HTERT RPE-1 (cell line): ENCODE measurements around the gene CCBE1.
"Not testable (repeated sequence)": the region's sequence is repeated elsewhere in the genome, so short reads cannot be mapped to it uniquely, and the experiment has no call there.

Experiments used
- in situ Hi-C: fragments of 300-500 bp; cut with MboI; formaldehyde crosslinking; loops from 4 replicates; pipeline ENCODE4 v1.14.3; 2020; ENCODE audit warnings: low sequenced_read_pairs

The CCBE1 gene

DNA sequence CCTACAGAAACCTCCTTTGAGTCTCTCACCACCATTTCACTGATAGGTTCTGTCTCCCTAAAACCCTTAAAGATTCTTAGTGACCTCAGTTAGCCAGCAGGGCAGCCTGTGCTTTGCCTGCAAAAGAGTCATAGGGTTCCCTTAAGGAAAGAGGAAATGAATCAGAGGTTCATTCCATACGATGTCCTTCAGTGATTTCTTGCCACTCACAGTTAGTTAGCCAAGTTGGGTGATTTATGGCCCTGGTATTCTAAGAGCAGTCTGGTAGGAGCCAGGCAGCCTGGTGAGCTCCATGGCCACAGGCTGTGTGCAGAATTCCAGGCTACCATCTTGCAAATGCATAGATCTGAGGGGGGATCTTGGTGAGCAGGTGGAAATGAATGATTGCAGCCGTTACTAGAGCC is 18.7 kb upstream of the CCBE1 start:
- in situ Hi-C loops: no loop called here

DNA sequence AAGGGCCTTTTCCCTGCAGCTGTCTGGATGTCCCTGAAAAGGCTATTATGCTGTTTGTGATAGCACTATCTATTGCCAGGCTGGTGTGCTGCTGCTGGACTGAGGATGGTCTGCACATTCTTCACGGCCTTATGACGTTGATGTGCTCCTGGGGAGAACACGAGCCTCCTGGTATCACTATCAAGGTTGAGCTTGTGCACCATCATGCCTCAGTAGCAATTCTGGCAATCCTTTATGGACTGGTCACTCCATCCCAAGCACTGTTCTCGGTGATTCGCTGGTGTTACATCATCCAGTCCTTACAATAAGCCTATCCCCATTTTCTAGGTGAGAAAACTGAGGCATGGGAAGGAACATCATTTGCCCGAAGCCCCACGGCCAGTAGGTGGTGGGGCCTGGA is 18.2 kb upstream of the CCBE1 start:
- in situ Hi-C loops: no loop called here

- in situ Hi-C loops: not testable (repeated sequence)
Observed at GRCh38 chr18:59714096-59714495, 16.9 kb upstream of the CCBE1 start.

- in situ Hi-C loops: no loop called here
Observed at GRCh38 chr18:59712311-59712710, 15.1 kb upstream of the CCBE1 start.

GRCh38 chr18:59708988-59709387 is 11.8 kb upstream of the CCBE1 start:
- in situ Hi-C loops: no loop called here

DNA sequence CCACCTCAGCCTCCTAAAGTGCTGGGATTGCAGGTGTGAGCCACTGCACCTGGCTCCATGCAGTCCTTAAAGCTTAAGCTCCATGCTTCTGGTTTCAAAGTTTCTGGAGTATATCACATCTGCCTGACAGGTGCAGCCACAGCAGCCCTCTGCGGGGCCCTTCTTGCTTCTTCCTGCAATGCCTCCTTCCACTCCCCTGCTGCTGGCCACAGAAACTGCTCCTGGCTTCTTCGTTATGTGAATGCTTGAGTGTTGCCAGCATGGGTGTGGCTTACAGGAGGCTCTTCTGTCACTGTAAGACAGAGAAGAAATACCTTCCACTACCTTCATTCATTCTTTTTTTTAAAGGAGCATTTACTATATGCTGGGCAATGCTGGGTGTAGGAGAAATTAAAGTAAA is 10.1 kb upstream of the CCBE1 start:
- in situ Hi-C loops: no loop called here

DNA sequence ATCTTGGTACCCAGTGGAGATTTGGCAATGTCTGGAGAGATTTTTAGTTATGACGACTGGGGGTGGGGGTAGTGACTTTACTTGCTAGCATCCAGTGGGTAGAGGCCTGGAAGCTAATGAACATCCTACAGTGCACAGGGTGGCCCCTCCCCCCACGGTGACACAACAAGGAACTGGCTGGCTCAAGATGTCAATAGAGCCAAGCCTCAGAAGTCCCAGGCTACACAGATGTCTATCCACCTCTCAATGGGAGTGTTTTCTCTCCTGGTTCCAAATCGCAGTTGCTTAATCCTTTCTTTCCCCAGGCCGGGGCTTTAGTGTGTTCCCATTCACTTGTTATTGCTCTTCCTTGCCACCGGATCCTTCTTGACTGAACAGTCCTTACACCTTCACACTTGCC is 9.3 kb upstream of the CCBE1 start:
- in situ Hi-C loops: no loop called here

- in situ Hi-C loops: no loop called here
Observed at GRCh38 chr18:59705145-59705544, 7.9 kb upstream of the CCBE1 start.

DNA sequence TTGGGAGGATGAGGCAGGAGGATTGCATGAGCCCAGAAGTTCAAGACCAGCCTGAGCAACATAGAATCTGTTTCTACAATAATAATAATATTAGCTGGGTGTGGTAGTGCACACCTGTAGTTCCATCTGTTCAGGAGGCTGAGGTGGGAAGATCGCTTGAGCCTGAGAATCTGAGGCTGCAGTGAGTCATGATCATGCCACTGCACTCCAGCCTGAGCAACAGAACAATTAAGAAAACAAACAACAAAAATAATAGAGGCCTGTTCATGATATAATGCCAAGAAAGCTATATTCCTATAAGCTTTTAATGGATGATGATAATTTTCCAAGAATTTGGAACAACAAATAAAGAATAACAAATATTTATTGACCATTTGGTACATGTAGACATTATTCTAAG is 6.9 kb upstream of the CCBE1 start:
- in situ Hi-C loops: no loop called here

GRCh38 chr18:59701272-59701671 is 4.0 kb upstream of the CCBE1 start:
- in situ Hi-C loops: no loop called here

- in situ Hi-C loops: no loop called here
Observed at GRCh38 chr18:59700535-59700967, 3.3 kb upstream of the CCBE1 start.

GRCh38 chr18:59699750-59700534 is 2.7 kb upstream of the CCBE1 start:
- in situ Hi-C loops: no loop called here

DNA sequence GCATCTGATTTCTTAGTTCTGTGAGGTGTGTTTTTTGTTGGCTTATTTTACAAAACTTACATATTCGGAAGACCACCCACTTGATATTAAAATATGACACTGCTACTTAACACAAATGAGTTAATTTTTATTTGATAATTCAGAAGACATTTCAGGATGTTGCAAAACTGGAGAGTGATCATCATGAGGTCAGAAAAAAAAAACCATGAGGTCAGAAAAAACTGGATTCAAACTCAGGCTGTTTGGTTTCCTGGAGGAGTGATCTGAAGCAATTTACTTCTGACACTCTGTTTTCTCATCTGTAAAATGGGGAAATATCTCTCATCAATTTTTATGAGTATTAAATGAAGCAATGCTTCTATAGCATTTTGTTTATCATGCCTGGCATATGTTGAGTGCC is 1.8 kb upstream of the CCBE1 start:
- in situ Hi-C loops: no loop called here

DNA sequence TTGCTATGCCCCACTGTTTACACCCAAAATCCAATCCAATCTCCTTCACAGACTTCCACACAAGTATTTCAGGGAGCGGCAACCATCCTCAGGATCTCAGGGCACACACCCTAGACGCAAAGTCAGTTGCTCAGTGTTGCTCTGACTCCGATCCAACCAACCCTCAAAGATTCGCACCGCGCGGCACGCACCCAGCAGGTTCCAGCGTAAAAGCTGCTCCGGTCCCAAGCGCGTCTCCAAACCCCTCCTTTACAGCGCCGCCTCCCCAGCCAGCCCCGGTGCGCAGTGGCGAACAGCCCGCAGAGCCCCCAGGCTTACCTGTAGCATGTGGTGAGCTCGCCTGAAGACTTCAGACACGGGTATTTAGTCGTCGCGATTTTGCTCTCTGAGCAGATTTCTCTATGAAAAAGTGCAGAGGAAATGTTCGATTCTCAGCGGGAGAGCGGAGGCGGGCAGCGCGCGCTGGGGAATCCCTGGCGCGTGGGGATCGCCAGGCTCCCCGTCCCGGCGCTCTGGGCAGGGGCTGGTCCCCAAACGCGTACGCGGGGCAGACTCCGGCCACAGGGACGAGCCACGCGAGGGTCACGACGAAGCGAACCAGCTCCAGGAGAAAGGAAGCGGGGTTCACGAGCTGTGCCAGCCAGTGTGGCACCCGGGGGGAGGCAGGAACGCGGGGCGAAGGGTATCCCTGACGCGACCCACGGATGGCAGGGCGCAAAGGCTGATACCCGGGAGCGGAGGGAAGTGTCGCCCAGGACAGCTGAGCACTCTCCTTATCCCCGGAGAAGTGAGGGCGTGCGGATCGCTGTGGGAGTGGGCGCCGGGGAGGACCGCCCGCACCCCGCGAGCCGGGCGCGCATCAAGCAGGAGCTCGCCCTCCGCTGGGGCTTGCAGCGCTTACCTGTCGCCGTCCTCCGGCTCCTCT is 650 bp downstream of the CCBE1 start:
- in situ Hi-C loops: no loop called here

DNA sequence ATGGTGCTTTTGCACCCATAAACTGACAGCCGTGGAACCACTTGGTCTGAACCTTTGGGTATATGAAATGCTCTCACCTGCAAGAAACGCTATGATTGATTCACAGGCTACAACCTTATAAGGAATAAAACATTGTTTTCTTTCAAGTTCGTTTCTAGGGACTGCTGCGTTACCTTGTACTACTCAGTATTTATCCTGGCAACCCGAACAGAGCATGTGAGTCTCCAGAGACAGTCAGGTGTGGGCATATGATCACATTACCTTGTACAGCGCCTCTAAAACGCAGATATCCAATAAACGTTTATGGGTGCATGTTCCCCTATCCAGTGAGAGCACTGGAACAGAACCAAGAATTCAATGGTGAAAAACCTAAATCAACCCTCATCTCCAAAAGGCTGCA is 1.7 kb downstream of the CCBE1 start:
- in situ Hi-C loops: no loop called here

- in situ Hi-C loops: no loop called here
Observed at GRCh38 chr18:59694824-59695223, 2.4 kb downstream of the CCBE1 start.

- in situ Hi-C loops: no loop called here
Observed at GRCh38 chr18:59691996-59692395, 5.2 kb downstream of the CCBE1 start.

GRCh38 chr18:59690996-59691395 is 6.2 kb downstream of the CCBE1 start:
- in situ Hi-C loops: no loop called here

DNA sequence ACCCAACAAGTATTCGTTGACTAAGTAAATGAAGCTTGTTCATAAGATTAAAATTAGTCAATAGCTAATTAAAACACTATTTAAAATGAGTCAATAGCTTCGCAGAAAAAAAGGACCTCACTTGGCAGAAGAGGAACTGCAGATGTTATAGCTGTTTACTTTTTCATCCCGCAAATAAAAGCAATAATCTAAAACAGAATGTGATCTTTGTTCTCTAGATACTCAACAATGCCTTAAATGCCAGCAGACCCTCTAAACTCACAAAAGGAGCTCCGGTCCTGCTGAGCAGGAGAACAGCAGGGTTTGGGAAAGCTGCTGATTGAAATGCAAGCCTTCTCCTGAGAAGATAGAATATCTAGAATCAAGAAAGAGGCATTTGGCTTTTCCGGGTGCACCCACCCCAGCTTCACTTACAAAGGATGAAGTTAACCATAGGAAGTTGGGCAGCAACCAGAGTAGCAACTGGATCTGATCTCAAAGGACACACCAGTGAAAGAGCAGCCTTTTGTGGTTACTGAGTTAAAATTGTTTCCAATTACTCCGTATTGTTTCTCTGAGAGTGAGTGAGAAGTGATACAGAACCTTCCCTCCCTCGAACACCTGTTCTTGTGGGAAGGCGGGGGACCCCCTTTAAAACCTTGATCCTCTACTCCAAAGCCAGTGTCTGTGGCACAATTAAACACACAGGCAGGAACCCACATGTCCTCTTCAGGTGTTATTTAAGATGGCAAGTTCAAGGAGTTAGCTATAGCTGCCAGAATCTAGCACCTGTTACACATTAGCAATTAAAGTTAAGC is 6.8 kb downstream of the CCBE1 start:
- in situ Hi-C loops: no loop called here

DNA sequence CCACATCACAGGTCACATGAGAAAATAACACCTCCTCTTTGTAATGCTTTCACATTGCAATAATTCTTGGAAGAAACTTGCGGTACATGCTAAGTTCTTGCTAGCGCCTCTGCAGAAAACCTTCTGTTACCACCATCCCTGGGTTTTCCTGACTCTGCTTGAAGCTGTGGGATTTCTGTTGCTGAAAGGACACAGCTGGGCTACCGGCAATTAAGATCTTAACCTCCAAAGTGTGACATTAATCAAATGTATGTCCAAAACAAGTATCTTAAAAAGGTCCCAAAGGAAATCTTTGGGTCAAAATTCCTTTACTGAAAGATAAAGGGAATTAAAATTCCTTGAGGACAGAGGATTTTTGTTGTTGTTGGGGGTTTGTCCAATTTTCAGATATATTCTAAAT is 7.5 kb downstream of the CCBE1 start:
- in situ Hi-C loops: no loop called here

DNA sequence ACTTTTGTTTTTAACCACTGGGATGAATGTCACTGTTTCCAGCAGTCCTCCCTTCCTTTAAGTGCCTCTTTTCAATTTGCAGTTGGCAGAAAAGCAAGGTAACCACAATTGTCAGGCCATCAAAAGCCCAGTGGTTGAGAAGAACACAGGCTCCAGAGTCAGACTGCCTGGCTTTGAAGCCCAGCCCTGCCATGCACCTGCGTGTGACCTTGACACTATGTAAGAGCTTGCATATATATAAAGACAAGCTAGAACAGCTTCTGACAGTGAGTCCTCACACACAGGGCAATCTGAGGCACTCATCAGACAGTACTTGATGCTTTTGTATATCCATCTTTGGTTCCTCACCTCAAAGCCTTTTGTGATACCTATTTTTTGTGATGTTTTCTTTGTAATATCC is 11.0 kb downstream of the CCBE1 start:
- in situ Hi-C loops: no loop called here
